Keratinocyte (primary cell): Measurements from ENCODE around the gene MAP1LC3B2. TPM values are rescaled to one million over a fixed set of nuclear protein-coding genes. Genes with fewer than 3 reads are reported as not detected.

Source experiments
- DNase-seq: peaks from one replicate; pipeline ENCODE4 v3.0.0-alpha.2; 2011; ENCODE audit warnings: low read depth, missing footprints, low spot score
- FAIRE-seq: peaks from 2 replicates; lab custom pipeline; 2011; peaks lifted over from hg19 to GRCh38; lab: Jason Lieb, UNC
- H2AFZ ChIP-seq: 2 replicates; pipeline ENCODE4 v1.6.0; 2012; ENCODE audit warnings: low read length, control low read depth, inconsistent platforms; ENCODE audit not compliant: control insufficient read depth
- H3K27ac ChIP-seq: 2 replicates; pipeline ENCODE4 v1.5.1; 2011; ENCODE audit warnings: low read length; ENCODE audit not compliant: control insufficient read depth, insufficient read depth
- H3K27me3 ChIP-seq: 3 replicates; pipeline ENCODE4 v1.6.0; 2011; ENCODE audit warnings: low read length; ENCODE audit not compliant: control insufficient read depth, insufficient read depth; ENCODE audit errors: extremely low read depth
- H3K36me3 ChIP-seq, 2 experiments: 2 replicates in 1 of 2; 3 replicates in 1 of 2; pipeline ENCODE4 v1.5.1; 2011; ENCODE audit warnings: low read length in 2 of 2, mild to moderate bottlenecking in 1 of 2; ENCODE audit not compliant: control insufficient read depth in 2 of 2, insufficient read depth in 2 of 2; ENCODE audit errors: extremely low read depth in 1 of 2
- H3K4me1 ChIP-seq: 3 replicates; pipeline ENCODE4 v1.5.1; 2011; ENCODE audit warnings: low read length; ENCODE audit not compliant: control insufficient read depth, insufficient read depth; ENCODE audit errors: extremely low read depth
- H3K4me2 ChIP-seq: 3 replicates; pipeline ENCODE4 v1.6.0; 2011; ENCODE audit warnings: low read depth, low read length; ENCODE audit not compliant: control insufficient read depth, insufficient read depth; ENCODE audit errors: extremely low read depth
- H3K4me3 ChIP-seq, 3 experiments: fragments of 200-600 bp in 1 of 3; sonication (generic) in 1 of 3; 2 replicates in 2 of 3; 3 replicates in 1 of 3; pipeline ENCODE4 v1.5.1; 2011 to 2016; ENCODE audit warnings: low read length in 3 of 3, mild to moderate bottlenecking in 3 of 3, control low read depth in 2 of 3, inconsistent platforms in 1 of 3, low read depth in 1 of 3, mixed read lengths in 1 of 3, mixed run types in 1 of 3, moderate library complexity in 1 of 3; ENCODE audit not compliant: control insufficient read depth in 2 of 3, insufficient read depth in 2 of 3; ENCODE audit errors: extremely low read depth in 1 of 3
- H3K79me2 ChIP-seq: 2 replicates; pipeline ENCODE4 v1.6.0; 2012; ENCODE audit warnings: low read length; ENCODE audit not compliant: control insufficient read depth, insufficient read depth
- H3K9ac ChIP-seq: 3 replicates; pipeline ENCODE4 v1.6.0; 2011; ENCODE audit warnings: low read length; ENCODE audit not compliant: control insufficient read depth, insufficient read depth; ENCODE audit errors: extremely low read depth
- H3K9me1 ChIP-seq: 3 replicates; pipeline ENCODE4 v1.6.0; 2011; ENCODE audit warnings: low read length; ENCODE audit not compliant: control insufficient read depth, insufficient read depth; ENCODE audit errors: extremely low read depth
- H3K9me3 ChIP-seq: 2 replicates; pipeline ENCODE4 v1.5.1; 2012; ENCODE audit warnings: low read depth, low read length; ENCODE audit not compliant: control insufficient read depth
- H4K20me1 ChIP-seq: 3 replicates; pipeline ENCODE4 v1.6.0; 2011; ENCODE audit warnings: low read length; ENCODE audit not compliant: control insufficient read depth, insufficient read depth; ENCODE audit errors: extremely low read depth
- EZH2 ChIP-seq: IDR thresholded peaks from one replicate; pipeline ENCODE4 v1.6.1; 2012; ENCODE audit warnings: inconsistent platforms, mild to moderate bottlenecking, low read length, moderate library complexity
- dilution Hi-C: fragments of 300-500 bp; cut with MboI; formaldehyde crosslinking; loops from one replicate; pipeline ENCODE4 v1.7.0; 2020; ENCODE audit warnings: low sequenced_read_pairs; ENCODE audit not compliant: extremely low pct_ligation_motif_present
- polyA plus RNA-seq, 5 experiments: library from polyadenylated mRNA; depleted of rRNA in 3 of 5; stranded (reverse) in 3 of 5; stranded (forward) in 1 of 5; unstranded in 1 of 5; fragments of >200 nt; gene quantifications; 1 replicate in 1 of 5; 2 replicates in 3 of 5; 3 replicates in 1 of 5; pipeline versions ENCODE4 v1.2.1 to v1.2.3, GENCODE V29; 2011 to 2012; ENCODE audit warnings: missing spikeins in 2 of 5, low read depth in 1 of 5, low replicate concordance in 1 of 5
- TF ChIP-seq, protein P1 (sequence below), 3 experiments: IDR thresholded peaks in 1 of 3; conservative IDR thresholded peaks in 1 of 3; optimal IDR thresholded peaks in 1 of 3; 2 replicates in 2 of 3; 3 replicates in 1 of 3; pipeline versions ENCODE3 to v1.5.1; 2011; ENCODE audit warnings: low read length in 3 of 3, mild to moderate bottlenecking in 3 of 3, moderate library complexity in 2 of 3, control low read depth in 1 of 3, inconsistent platforms in 1 of 3; ENCODE audit not compliant: insufficient read depth in 2 of 3; ENCODE audit errors: extremely low read depth in 1 of 3

Gene MAP1LC3B2
- polyA plus RNA-seq, 1 donor (not counting 4 experiments of a cell fraction or from before 2014, with no cell fraction given) = 6.0 TPM

DNA sequence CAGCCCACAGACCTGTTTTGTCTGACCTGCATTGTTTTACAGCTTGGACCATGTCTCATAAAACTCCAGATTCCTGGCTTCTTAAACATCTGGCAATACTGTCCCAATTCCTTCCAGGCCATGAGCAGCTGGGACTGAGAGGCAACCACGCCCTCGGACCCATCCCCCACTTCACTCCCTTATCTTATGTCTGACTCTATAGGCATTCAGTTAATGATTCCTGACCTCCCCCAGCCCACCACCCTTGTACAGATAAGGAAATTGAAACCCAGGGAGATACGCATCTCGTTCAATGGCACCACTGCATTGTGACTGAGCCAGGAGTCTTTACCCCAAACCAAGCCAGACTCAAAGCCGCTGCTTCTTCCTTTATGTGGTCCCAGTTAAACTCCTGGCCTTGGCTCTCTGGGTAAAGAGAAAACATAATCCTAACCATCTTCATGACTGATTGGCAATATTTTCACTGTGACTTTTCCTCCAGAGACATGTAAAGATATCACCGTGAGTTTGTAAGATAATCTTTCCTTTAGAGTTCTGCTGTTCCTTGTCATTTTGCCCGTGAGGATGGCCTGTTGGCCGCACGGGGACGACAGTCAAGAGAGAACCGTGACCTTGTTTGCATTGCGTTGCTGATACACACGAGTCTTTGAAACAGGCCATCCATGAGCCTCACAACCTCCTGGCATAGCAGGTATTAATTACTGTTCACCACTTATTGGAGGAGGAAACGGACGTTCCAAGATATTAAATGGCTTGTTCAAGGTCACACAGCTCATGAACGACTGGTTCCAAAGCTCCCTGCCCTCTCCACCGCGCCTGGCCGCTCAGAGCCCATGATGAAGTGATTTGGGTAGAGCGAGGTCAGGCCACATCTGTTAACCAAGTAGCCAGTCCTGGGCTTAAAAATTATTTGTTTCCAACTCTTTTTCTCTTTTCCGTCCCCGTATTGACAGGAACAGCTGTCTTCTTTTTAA, 39.4 kb downstream of the MAP1LC3B2 start:
- Histone ChIP-seq H3K4me2 (no peak overlapping the region), H4K20me1 (no peaks in the 10 kb centered on the region), H3K4me3 (no peak overlapping the region), H3K27ac (no peak overlapping the region), H2AFZ (no peak overlapping the region), H3K79me2 (no peaks in the 10 kb centered on the region), H3K9me1 (no peaks in the 10 kb centered on the region), H3K36me3 (no peaks in the 10 kb centered on the region), H3K9ac (no peak overlapping the region), H3K9me3 (no peaks in the 10 kb centered on the region), H3K4me1 (peaks cover 12% of the 10 kb centered on the region), H3K27me3 (no peaks in the 10 kb centered on the region)
- no peak for FAIRE-seq
- DNase-seq = no peak
- TF ChIP-seq, protein P1, sequence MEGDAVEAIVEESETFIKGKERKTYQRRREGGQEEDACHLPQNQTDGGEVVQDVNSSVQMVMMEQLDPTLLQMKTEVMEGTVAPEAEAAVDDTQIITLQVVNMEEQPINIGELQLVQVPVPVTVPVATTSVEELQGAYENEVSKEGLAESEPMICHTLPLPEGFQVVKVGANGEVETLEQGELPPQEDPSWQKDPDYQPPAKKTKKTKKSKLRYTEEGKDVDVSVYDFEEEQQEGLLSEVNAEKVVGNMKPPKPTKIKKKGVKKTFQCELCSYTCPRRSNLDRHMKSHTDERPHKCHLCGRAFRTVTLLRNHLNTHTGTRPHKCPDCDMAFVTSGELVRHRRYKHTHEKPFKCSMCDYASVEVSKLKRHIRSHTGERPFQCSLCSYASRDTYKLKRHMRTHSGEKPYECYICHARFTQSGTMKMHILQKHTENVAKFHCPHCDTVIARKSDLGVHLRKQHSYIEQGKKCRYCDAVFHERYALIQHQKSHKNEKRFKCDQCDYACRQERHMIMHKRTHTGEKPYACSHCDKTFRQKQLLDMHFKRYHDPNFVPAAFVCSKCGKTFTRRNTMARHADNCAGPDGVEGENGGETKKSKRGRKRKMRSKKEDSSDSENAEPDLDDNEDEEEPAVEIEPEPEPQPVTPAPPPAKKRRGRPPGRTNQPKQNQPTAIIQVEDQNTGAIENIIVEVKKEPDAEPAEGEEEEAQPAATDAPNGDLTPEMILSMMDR (optimal IDR thresholded peaks at IDR 0.05 in 1 of 3, IDR thresholded peaks at IDR 0.05 in 1 of 3, conservative IDR thresholded peaks at IDR 0.05 in 1 of 3; ENCODE audit: extremely low read depth in 1 of 3, insufficient read depth in 2 of 3, low read length in 3 of 3) = no peak
- TF ChIP-seq EZH2 = no peak
- dilution Hi-C loops = no loop called here

DNA sequence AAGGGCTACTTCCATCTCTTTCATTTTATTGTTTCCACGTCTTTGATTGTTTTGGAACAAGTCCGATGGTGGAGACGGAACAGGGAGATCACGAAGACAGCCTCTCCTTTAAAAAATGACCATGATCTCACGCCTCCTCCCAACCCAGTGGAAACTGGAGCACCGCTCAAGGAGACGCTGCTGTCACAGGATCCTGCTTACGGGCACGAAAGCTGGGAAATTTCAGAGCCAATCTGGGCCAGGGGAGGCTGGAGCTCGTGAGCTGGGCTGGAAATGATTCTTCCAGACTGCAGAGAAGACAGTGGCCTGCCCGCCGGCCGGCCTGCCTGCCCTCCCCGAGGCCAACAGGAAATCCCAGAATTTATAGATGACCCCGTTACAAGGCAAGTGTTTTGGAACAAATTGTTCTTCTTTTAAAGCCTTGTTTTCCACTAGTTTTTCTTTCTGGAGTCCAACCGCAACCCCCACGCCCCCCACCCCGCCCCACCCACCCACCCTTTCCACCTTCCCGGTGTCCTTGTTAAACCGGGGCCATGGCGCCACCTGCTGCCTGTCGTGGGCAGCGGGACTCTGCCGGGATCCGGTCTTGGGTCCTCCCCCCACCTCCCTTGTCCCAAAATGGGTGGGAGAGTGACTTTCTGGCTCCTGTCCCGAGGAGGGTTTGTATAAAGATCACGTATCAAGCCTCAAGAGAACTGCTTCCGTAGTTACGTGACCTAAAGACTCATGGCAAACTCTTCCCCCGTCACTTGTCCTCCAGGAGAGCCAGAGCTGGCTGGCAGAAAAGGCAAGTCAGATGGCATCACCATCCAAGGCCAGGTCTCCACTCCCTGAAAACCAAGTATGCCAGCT, 40.3 kb downstream of the MAP1LC3B2 start:
- dilution Hi-C loops = no loop called here
- H3K9ac ChIP-seq = no peak overlapping the region
- H2AFZ ChIP-seq = peak overlapping the region; percentile 51

More for the DNA sequence above, 40.3 kb downstream of the MAP1LC3B2 start:
- Histone ChIP-seq H3K4me2 (peak overlapping the region; percentile 40), H3K9me1 (no peaks in the 10 kb centered on the region), H3K79me2 (no peaks in the 10 kb centered on the region), H3K36me3 (no peaks in the 10 kb centered on the region), H3K4me3 (peak overlapping the region in 1 of 3 experiments; percentile 25), H3K27me3 (no peaks in the 10 kb centered on the region), H3K4me1 (peaks cover 12% of the 10 kb centered on the region), H4K20me1 (no peaks in the 10 kb centered on the region), H3K27ac (no peak overlapping the region), H3K9me3 (no peaks in the 10 kb centered on the region)
- no peak for DNase-seq
- TF ChIP-seq EZH2 = no peak
- TF ChIP-seq, protein P1 (optimal IDR thresholded peaks at IDR 0.05 in 1 of 3, IDR thresholded peaks at IDR 0.05 in 1 of 3, conservative IDR thresholded peaks at IDR 0.05 in 1 of 3; ENCODE audit: extremely low read depth in 1 of 3, insufficient read depth in 2 of 3, low read length in 3 of 3) = peak; percentile 53 to 79 (median 71)
- no peak for FAIRE-seq
